Glomerular visceral epithelial cell (primary cell): Measurements from ENCODE around the gene CREB3L1.

Experiments used
- DNase-seq: peaks from one replicate; pipeline ENCODE4 v3.0.0-alpha.2; 2016; ENCODE audit errors: extremely low spot score

Gene CREB3L1

GRCh38 chr11:46363455-46364005 is 86.1 kb downstream of the CREB3L1 start:
- peak; percentile 45 for DNase-seq

- DNase-seq = no peak
Observed at GRCh38 chr11:46364056-46364455, 86.6 kb downstream of the CREB3L1 start.

DNA sequence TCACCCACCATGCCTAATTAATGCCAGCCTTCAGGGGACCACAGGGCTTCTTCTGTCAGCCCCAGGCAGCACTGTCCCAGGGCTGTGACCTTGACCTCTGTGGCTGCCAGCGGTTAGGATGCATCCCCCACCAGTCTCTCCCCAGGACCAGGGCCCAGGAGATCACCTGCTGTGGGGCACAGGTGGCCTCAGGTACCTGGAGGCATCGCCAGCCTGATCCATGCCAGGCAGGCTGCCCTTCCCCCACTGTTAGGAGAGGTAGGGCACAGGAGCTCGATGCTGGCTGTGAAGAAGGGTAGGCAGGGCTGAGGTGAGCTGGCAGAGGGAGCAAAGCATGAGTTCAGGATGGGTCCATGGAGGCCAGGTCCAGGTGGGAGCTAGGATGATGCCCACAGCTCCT is 87.3 kb downstream of the CREB3L1 start:
- no peak for DNase-seq

DNA sequence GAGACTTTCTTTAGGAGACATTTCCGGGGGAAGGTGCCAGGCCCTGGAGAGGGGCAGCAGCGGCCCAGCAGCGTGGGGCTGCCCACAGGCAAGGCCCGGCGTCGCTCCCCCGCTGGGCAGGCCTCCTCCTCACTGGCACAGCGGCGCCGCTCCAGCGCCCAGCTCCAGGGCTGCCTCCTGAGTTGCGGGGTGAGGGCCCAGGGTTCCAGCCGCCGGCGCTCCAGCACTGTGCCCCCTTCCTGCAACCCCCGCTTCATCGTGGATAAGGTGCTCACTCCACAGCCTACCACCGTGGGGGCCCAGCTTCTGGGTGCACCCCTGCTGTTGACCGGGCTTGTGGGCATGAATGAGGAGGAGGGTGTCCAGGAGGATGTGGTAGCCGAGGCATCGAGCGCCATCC is 88.8 kb downstream of the CREB3L1 start:
- DNase-seq = no peak

DNA sequence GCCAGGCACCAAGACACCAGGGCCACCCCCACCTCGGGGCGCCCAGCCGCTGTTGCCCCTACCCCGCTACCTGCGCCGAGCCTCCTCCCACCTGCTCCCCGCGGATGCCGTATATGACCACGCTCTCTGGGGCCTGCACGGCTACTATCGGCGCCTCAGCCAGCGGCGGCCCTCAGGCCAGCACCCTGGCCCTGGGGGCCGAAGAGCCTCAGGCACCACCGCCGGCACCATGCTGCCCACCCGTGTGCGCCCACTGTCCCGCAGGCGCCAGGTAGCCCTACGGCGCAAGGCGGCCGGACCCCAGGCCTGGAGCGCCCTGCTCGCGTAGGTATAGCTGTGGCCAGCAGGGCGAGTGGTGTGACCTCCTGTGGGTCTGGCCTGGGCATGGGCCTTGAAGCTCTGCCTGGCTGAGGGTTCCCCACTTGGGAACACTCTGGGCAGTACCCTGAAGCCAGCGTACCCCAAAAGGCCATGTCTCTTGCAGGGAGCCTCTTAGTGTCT is 89.2 kb downstream of the CREB3L1 start:
- no peak for DNase-seq

DNA sequence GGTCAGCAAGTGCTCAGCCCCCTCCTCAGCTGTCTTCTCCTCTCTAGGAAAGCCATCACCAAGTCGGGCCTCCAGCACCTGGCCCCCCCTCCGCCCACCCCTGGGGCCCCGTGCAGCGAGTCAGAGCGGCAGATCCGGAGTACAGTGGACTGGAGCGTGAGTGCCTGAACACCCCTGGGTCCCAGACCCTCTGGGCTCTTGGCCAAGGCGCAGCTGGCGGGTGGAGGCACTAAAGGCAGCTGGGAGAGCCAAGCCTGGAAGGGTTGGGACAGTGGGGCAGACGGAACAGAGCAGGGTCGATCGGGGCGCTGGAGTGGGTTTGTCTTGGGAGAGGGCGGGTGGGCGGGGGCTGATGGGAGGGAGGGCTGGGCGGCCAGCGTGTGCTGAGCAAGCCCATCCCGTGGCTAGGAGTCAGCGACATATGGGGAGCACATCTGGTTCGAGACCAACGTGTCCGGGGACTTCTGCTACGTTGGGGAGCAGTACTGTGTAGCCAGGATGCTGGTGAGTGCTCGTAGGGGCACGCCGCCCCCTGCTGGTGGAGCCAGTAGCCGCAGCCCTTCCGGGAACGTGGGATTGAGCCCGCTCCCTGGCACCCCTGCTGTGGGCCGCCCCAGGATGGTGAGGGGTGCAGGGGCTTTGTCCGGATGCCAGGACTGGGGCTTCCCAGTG is 89.9 kb downstream of the CREB3L1 start:
- DNase-seq = no peak

DNA sequence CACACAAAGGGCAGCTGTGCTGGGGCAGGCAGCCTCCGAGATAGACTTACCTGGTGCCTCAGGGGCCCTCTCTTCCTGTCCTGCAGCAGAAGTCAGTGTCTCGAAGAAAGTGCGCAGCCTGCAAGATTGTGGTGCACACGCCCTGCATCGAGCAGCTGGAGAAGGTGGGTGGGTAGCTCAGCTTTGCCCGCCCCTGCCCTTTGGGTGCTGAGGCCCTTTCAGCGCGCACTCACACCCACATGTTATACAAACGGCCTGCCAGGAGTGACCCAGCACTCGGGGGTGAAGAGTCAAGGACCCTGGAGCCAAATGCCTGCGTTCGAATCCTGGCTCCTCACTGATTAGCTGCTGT is 90.4 kb downstream of the CREB3L1 start:
- no peak for DNase-seq

DNA sequence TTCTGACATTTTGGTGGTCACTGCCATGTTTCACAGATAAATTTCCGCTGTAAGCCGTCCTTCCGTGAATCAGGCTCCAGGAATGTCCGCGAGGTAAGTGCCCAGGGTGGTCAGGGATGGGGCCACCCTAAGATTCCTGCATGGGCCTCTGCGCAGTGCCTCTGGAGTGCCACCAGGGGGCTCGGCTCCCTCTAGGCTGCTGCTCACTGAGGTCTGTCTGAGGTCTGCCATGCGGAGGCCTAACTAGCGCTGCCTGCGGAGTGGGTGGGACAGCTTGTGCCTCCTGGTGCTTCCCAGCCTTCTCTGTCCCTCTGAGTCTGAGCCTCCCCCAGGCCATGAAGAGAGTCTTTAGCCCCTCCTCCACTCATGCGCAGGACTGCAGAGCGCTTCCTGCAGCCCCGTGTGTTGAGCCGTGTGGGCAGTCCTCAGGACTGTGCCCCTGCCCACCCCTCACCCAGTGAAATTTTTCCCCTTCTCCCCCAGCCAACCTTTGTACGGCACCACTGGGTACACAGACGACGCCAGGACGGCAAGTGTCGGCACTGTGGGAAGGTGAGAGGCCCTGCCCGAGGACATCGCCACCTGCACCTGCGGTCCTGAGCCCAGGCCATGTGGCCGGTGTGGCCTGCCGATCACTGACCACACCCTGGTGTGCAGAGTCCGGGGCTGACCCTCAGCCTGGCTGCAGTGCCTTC is 92.1 kb downstream of the CREB3L1 start:
- peak; percentile 90 for DNase-seq

DNA sequence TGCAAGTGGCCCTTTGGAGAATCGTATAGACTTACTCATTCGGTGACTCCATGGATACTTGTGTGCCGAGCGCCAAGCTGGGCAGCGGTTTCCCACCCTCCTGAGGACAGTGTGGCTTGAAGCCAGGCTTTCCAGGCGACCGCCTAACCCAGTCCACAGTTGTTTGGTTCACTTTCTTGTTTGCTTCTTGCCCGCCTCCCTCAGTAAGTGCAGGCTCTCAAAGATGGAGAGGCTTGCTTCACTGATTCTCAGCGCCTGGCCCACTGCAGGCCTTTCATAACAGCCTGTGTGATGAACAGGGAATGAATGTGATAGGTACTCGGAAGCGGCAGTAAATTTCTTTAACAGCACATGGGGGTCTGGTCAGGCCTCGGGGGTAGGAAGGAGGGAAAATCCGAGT is 92.8 kb downstream of the CREB3L1 start:
- no peak for DNase-seq
